Progenitor cell of endocrine pancreas (in vitro differentiated cells): ENCODE measurements around the gene RABGAP1L. TPM values are rescaled to one million over a fixed set of nuclear protein-coding genes. Genes with fewer than 3 reads are reported as not detected.
"Not testable (repeated sequence)": the region's sequence is repeated elsewhere in the genome, so short reads cannot be mapped to it uniquely, and the experiment has no call there.

Source experiments
- DNase-seq: peaks from one replicate; pipeline ENCODE4 v3.0.0; 2021; ENCODE audit warnings: low spot score; ENCODE audit not compliant: unreplicated experiment
- H3K27ac Mint-ChIP-seq: 2 replicates; pipeline ENCODE4 v1.8.0; 2021; ENCODE audit warnings: mild to moderate bottlenecking, moderate library complexity, mixed read lengths
- H3K27me3 Mint-ChIP-seq: 2 replicates; pipeline ENCODE4 v1.8.0; 2021; ENCODE audit warnings: mixed read lengths
- H3K36me3 Mint-ChIP-seq: 2 replicates; pipeline ENCODE4 v1.8.0; 2022; ENCODE audit warnings: mixed read lengths; ENCODE audit not compliant: insufficient read depth
- H3K4me1 Mint-ChIP-seq: 2 replicates; pipeline ENCODE4 v1.8.0; 2021; ENCODE audit warnings: low read depth, mixed read lengths
- H3K4me3 Mint-ChIP-seq: 2 replicates; pipeline ENCODE4 v1.8.0; 2021; ENCODE audit warnings: low read depth, mild to moderate bottlenecking, moderate library complexity, mixed read lengths
- H3K9me3 Mint-ChIP-seq: 2 replicates; pipeline ENCODE4 v1.8.0; 2021; ENCODE audit warnings: low read depth, mixed read lengths
- total RNA-seq: library from RNA; stranded (reverse); gene quantifications from 2 replicates; pipeline ENCODE4 v1.2.1, GENCODE V29; 2021
- TF ChIP-seq, protein P1 (sequence below): fragments of 200-600 bp; sonication (generic); IDR thresholded peaks from one replicate; pipeline ENCODE4 v1.5.0; 2021; ENCODE audit warnings: antibody characterized with exemption, mild to moderate bottlenecking; ENCODE audit not compliant: unreplicated experiment

Gene RABGAP1L
- total RNA-seq, 1 donor from 2014 or later, result 55.2 TPM

DNA sequence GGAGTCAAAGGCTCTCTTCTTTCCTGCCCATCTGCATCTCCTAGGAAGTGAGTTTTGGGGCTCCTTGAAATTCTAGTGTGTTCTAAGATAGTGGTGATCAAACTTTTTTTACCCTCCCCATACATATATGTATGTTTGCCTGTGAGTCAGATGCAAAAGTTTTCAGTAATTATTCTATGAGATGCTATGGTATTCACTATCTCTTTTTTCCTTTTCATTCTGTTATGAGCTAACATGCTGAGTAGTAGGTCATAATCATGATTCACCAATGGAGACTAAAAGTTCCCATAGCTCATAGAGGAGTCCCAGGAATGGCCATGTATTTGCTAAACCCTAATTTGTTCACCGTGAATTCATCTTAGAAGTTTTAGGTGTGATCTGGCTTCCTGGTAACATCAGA is 424.0 kb downstream of the RABGAP1L start:
- Mint-ChIP-seq H3K9me3 (peaks cover 8% of the 10 kb centered on the region), H3K27ac (no peak overlapping the region), H3K27me3 (no peaks in the 10 kb centered on the region), H3K36me3 (peaks cover 3% of the 10 kb centered on the region), H3K4me3 (no peak overlapping the region), H3K4me1 (no peaks in the 10 kb centered on the region)
- TF ChIP-seq, protein P1, sequence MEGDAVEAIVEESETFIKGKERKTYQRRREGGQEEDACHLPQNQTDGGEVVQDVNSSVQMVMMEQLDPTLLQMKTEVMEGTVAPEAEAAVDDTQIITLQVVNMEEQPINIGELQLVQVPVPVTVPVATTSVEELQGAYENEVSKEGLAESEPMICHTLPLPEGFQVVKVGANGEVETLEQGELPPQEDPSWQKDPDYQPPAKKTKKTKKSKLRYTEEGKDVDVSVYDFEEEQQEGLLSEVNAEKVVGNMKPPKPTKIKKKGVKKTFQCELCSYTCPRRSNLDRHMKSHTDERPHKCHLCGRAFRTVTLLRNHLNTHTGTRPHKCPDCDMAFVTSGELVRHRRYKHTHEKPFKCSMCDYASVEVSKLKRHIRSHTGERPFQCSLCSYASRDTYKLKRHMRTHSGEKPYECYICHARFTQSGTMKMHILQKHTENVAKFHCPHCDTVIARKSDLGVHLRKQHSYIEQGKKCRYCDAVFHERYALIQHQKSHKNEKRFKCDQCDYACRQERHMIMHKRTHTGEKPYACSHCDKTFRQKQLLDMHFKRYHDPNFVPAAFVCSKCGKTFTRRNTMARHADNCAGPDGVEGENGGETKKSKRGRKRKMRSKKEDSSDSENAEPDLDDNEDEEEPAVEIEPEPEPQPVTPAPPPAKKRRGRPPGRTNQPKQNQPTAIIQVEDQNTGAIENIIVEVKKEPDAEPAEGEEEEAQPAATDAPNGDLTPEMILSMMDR, result no peak
- no peak for DNase-seq

DNA sequence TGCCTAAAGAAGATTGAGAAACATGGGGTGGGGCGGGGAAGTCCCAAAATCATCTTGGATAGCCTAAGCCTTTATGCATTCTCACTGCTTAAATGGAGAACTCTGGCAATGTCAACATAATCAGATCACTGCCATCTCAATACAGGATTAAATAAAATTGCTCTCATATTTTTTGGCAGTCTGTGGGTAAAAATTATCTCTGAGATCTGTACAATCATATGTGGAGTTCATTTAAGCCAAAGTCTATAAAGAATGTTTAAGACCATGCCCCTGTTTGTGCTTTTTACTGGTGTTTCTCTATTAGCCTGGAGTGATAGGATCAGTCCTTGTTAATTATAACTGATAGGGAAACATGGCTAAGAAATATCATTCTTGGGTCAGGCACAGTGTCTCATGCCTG is 424.8 kb downstream of the RABGAP1L start:
- H3K27ac Mint-ChIP-seq, result no peak overlapping the region
- no peaks in the 10 kb centered on the region for H3K4me1 Mint-ChIP-seq
- TF ChIP-seq, protein P1, result no peak
- H3K9me3 Mint-ChIP-seq, result peaks cover 13% of the 10 kb centered on the region
- no peak overlapping the region for H3K4me3 Mint-ChIP-seq
- no peak for DNase-seq
- no peaks in the 10 kb centered on the region for H3K27me3 Mint-ChIP-seq
- H3K36me3 Mint-ChIP-seq, result peaks cover 6% of the 10 kb centered on the region

DNA sequence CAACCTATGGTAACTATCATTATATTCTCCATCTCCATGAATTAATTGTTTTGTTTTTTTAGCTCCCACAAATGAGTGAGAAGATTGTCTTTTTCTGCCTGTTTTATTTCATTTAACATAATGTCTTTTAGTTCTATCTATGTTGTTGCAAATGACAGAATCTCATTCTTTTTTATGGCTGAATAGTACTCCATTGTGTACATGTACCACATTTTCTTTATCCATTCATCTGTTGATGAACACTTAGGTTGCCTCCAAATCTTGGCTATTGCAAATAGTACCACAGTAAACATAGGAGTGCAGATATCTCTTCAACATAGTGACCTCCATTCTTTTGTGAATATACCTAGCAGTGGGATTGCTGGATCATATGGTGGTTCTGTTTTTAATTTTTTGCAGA is 429.3 kb downstream of the RABGAP1L start:
- DNase-seq, H3K27ac Mint-ChIP-seq, H3K4me3 Mint-ChIP-seq, H3K36me3 Mint-ChIP-seq, H3K27me3 Mint-ChIP-seq, H3K4me1 Mint-ChIP-seq: not testable (repeated sequence)
- H3K9me3 Mint-ChIP-seq, result peaks cover 15% of the 10 kb centered on the region

DNA sequence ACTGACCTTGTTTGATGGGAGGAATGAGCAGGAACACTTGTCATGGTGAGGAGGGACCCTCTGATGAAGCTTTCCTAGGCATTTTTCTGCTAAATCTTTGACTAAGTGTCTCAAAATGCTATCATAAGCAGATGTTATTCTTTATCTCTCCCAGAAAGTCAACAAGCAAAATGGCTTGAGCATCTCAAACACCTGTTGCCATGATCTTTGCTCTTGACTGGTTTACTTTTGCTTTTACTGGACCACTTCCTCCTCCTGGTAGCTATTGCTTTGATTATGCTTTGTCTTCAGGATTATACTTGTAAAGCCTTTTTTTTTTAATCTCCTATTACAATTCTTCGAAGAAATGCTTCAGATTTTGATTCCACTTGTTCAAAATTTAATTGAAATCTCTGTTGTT is 445.9 kb downstream of the RABGAP1L start:
- DNase-seq, result no peak
- no peak overlapping the region for H3K27ac Mint-ChIP-seq
- no peaks in the 10 kb centered on the region for H3K9me3 Mint-ChIP-seq
- TF ChIP-seq, protein P1, result no peak
- no peaks in the 10 kb centered on the region for H3K27me3 Mint-ChIP-seq
- peaks cover 4% of the 10 kb centered on the region for H3K36me3 Mint-ChIP-seq
- no peaks in the 10 kb centered on the region for H3K4me1 Mint-ChIP-seq
- H3K4me3 Mint-ChIP-seq, result no peak overlapping the region

DNA sequence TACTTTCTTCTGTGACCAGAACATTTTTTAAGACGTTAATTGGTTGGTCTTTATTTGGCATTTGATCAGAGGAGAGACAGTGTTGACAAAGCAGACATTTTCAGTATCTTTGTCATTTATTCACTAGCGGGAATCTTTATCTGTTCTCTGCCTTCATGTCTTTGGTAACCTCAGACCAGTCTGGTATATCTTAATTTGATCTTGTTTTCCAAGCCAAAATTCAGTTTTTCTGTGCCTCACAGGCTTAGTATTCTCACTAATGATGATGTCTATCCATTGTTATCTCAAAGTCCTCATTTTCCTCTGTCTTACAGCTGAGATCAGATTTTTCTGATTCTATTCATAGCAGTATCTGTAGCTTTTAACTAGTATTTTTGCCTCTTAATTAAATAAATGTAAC is 447.2 kb downstream of the RABGAP1L start:
- Mint-ChIP-seq H3K27me3 (no peaks in the 10 kb centered on the region), H3K4me3 (no peak overlapping the region), H3K4me1 (no peaks in the 10 kb centered on the region), H3K9me3 (no peaks in the 10 kb centered on the region), H3K27ac (no peak overlapping the region), H3K36me3 (peaks cover 1% of the 10 kb centered on the region)
- DNase-seq, result no peak
- TF ChIP-seq, protein P1, result no peak

DNA sequence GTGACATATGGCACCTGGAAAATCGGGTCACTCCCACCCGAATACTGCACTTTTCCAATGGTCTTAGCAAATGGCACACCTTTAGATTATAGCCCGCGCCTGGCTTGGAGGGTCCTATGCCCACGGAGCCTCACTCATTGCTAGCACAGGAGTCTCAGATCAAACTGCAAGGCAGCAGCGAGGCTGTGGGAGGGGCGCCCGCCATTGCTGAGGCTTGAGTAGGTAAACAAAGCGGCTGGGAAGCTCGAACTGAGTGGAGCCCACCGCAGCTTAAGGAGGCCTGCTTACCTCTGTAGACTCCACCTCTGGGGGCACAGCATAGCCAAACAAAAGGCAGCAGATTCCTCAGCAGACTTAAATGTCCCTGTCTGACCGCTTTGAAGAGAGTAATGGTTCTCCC is 458.6 kb downstream of the RABGAP1L start:
- H3K27me3 Mint-ChIP-seq, H3K4me3 Mint-ChIP-seq, H3K27ac Mint-ChIP-seq, DNase-seq, H3K4me1 Mint-ChIP-seq: not testable (repeated sequence)
- peaks cover 15% of the 10 kb centered on the region for H3K36me3 Mint-ChIP-seq
- peaks cover 44% of the 10 kb centered on the region for H3K9me3 Mint-ChIP-seq
